Psoas muscle (tissue), 8 donors: ENCODE data around the gene OR6C68. TPM values are rescaled to one million over a fixed set of nuclear protein-coding genes. Genes with fewer than 3 reads are reported as not detected.
"Not testable (repeated sequence)": the region's sequence is repeated elsewhere in the genome, so short reads cannot be mapped to it uniquely, and the experiment has no call there.

Source experiments
- ATAC-seq, 4 donors: fragments of 200-7000 bp; cut with Tn5 transposase; one replicate each; pipeline ENCODE4 v1.9.1; 2020; ENCODE audit warnings: moderate library complexity in 3 of 4, mild to moderate bottlenecking in 2 of 4
- DNase-seq, 2 donors: peaks; one replicate each; pipeline ENCODE4 v3.0.0-alpha.2; 2020
- H3K27ac ChIP-seq: fragments of 200-600 bp; one replicate; pipeline ENCODE4 v1.8.0; 2022
- H3K27me3 ChIP-seq, 3 donors: fragments of 200-600 bp in 1 of 3; one replicate each; pipeline versions ENCODE4 v1.6.1 to v1.8.0; 2013 to 2022; ENCODE audit warnings: low read length in 2 of 3, mild to moderate bottlenecking in 2 of 3, moderate library complexity in 1 of 3; ENCODE audit not compliant: insufficient read depth in 3 of 3
- H3K36me3 ChIP-seq, 2 donors: fragments of 200-600 bp in 1 of 2; one replicate each; pipeline versions ENCODE4 v1.6.1 to v1.8.0; 2013 to 2022; ENCODE audit warnings: low read depth in 1 of 2, mild to moderate bottlenecking in 1 of 2, moderate library complexity in 1 of 2; ENCODE audit not compliant: insufficient read depth in 1 of 2
- H3K4me1 ChIP-seq: fragments of 200-600 bp; one replicate; pipeline ENCODE4 v1.8.0; 2022
- H3K4me3 ChIP-seq: fragments of 200-600 bp; one replicate; pipeline ENCODE4 v1.8.0; 2022; ENCODE audit warnings: mild to moderate bottlenecking
- H3K9me3 ChIP-seq: fragments of 200-600 bp; one replicate; pipeline ENCODE4 v1.8.0; 2022
- CTCF ChIP-seq: fragments of 200-600 bp; IDR thresholded peaks from one replicate; pipeline ENCODE4 v1.8.0; 2022; ENCODE audit warnings: antibody characterized with exemption
- WGBS, 3 donors: extraction: QIAGEN DNeasy Blood & Tissue Kit; methylation state at CpG; one replicate each; pipeline versions ENCODE4 v1.1.6 to v1.1.7; 2013; 5-methylcytosine and 5-hydroxymethylcytosine counted together
- intact Hi-C, 2 donors: fragments of 100-400 bp; cut with DNase I; formaldehyde crosslinking; loops; one replicate each; pipeline versions ENCODE4 v1.11.0 to v1.14.2; 2022
- polyA plus RNA-seq, 3 donors: library from polyadenylated mRNA; stranded (reverse); fragments of 200-250 nt; gene quantifications; one replicate each; pipeline ENCODE4 v1.2.3, GENCODE V29; 2013
- total RNA-seq, 4 donors: library from RNA; stranded (reverse); fragmentation: NEBNext Ultra II Directional in 2 of 4; extraction: Animal tissue kit (Norgen Biotek cat#: 25700) in 2 of 4; gene quantifications; one replicate each; pipeline versions ENCODE4 v1.2.1 to v1.2.4, GENCODE V29; 2021 to 2023
- donor health status: healthy with polysubstance abuse.
- donor health status: DM: no; HTN: no; CAD: no; lungs with moderate emphysema.
- donor health status: Bipolar disorder and iron deficiency.
- donor health status: healthy.
- donor health status: DM: yes; HTN: yes; CAD: no.
- donor health status: DM: no; HTN: no; CAD: no.
- donor health status: DM: no; HTN: no; CAD: no.
- donor health status: DM: yes; HTN: yes; CAD: no.

Gene OR6C68
- total and polyA plus RNA-seq, 7 donors, result not detected

GRCh38 chr12:55467836-55468235 lies 24.3 kb upstream of the OR6C68 start:
- H3K27me3 ChIP-seq, result no peaks in the 10 kb centered on the region
- WGBS, 3 donors, result 42 to 49% (median 48%) methylated on average over 2 of the region's 2 CpGs
- H3K27ac ChIP-seq, result no peak overlapping the region
- intact Hi-C loops, result no loop called here
- H3K36me3 ChIP-seq, result no peaks in the 10 kb centered on the region
- no peak for TF ChIP-seq CTCF
- no peak overlapping the region for H3K4me3 ChIP-seq
- H3K9me3 ChIP-seq, result no peaks in the 10 kb centered on the region
- ATAC-seq (no peak), DNase-seq (no peak)
- no peaks in the 10 kb centered on the region for H3K4me1 ChIP-seq

- no peak overlapping the region for H3K27ac ChIP-seq
- intact Hi-C loops, result no loop called here
- ATAC-seq (no peak), DNase-seq (no peak)
- no peak overlapping the region for H3K4me3 ChIP-seq
- H3K9me3 ChIP-seq, result no peaks in the 10 kb centered on the region
- WGBS, 3 donors, result 67 to 73% (median 69%) methylated on average over 2 of the region's 2 CpGs
- H3K36me3 ChIP-seq, result no peaks in the 10 kb centered on the region
- no peaks in the 10 kb centered on the region for H3K27me3 ChIP-seq
- no peaks in the 10 kb centered on the region for H3K4me1 ChIP-seq
- no peak for TF ChIP-seq CTCF
Measured at GRCh38 chr12:55469291-55469690, 22.9 kb upstream of the OR6C68 start.

- TF ChIP-seq CTCF, result no peak
- no peak within 1 kb of the TSS for H3K4me3 ChIP-seq
- intact Hi-C loops, result no loop called here
- no peak for ATAC-seq
- no peaks in the 10 kb centered on the region for H3K4me1 ChIP-seq
- no peaks in the 10 kb centered on the region for H3K36me3 ChIP-seq
- DNase-seq, result no peak
- no peak within 1 kb of the TSS for H3K27ac ChIP-seq
- 33 to 52% (median 34%) methylated on average over 3 of the region's 3 CpGs for WGBS, 3 donors
- no peaks in the 10 kb centered on the region for H3K27me3 ChIP-seq
- H3K9me3 ChIP-seq, result no peaks in the 10 kb centered on the region
Measured at GRCh38 chr12:55470088-55470829, 21.9 kb upstream of the OR6C68 start, which contains the start of gene OR6C70. Gene OR6C70, minus strand, starts transcription at chr12:55470138. Its CDS starts 0 bp downstream, at chr12:55470138.

- WGBS, 3 donors, result 81 to 96% (median 88%) methylated on average over 1 of the region's 1 CpG
- DNase-seq (no peak), ATAC-seq (no peak)
- no peaks in the 10 kb centered on the region for H3K9me3 ChIP-seq
- H3K27ac ChIP-seq, result no peak overlapping the region
- intact Hi-C loops, result no loop called here
- H3K36me3 ChIP-seq, result no peaks in the 10 kb centered on the region
- H3K4me1 ChIP-seq, result no peaks in the 10 kb centered on the region
- H3K27me3 ChIP-seq, result no peaks in the 10 kb centered on the region
- H3K4me3 ChIP-seq, result no peak overlapping the region
- no peak for TF ChIP-seq CTCF
Measured at GRCh38 chr12:55472264-55472663, 19.9 kb upstream of the OR6C68 start.

GRCh38 chr12:55479136-55479535 lies 13.0 kb upstream of the OR6C68 start:
- 89 to 93% (median 93%) methylated on average over 11 to 29 of the region's 29 CpGs for WGBS, 3 donors
- not testable (repeated sequence) for ATAC-seq

GRCh38 chr12:55484284-55484683 lies 7.9 kb upstream of the OR6C68 start:
- H3K36me3 ChIP-seq, H3K27ac ChIP-seq, H3K4me1 ChIP-seq, H3K9me3 ChIP-seq, intact Hi-C loops, H3K4me3 ChIP-seq, DNase-seq, H3K27me3 ChIP-seq, ATAC-seq: not testable (repeated sequence)
- 55 to 79% (median 67%) methylated on average over 3 to 13 of the region's 13 CpGs for WGBS, 3 donors

More at GRCh38 chr12:55479136-55479535, 13.0 kb upstream of the OR6C68 start:
- H3K27ac ChIP-seq, H3K4me3 ChIP-seq, H3K9me3 ChIP-seq, H3K36me3 ChIP-seq, DNase-seq, intact Hi-C loops, H3K4me1 ChIP-seq, H3K27me3 ChIP-seq: not testable (repeated sequence)
